ENCODE data around the gene IZUMO4.

The IZUMO4 gene

DNA sequence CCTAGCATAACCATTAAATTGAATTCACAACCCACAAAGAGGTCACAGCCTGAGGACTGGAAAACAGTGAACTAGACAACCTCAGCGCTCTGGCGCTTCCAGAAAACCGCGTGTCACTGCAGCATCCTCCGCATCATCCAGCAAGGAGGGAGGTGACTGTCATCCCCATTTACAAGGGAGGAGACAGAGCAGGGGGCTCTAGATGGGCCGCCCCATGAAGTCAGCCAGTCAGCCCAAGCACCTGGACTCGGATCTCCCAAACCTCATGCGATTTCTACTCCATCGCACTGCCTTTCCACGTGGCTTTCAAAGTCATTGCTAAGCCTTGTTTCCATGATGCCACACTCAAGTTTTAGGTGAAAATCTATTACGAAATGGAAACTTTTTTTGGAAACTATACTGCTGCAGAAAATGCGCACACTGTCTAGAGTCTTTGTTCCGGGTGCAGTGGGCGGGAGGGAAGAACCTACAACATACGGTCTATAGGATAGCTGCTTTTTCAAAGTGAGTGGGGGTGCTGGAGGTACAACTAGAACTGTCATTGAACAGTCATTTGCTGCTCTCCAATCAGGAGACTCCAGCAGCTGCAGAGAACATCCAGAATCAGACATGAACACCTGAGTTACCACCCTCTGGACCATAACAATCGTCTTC, 51.9 kb downstream of the IZUMO4 start:
- DNase-seq (ENCODE audit: low read depth, low spot score), result no peak
